ENCODE results near the gene HDAC4.

HDAC4 gene

GRCh38 chr2:239227661-239228371 is 173.0 kb downstream of the HDAC4 start:
- Histone ChIP-seq H3K4me1 (ENCODE audit: control insufficient read depth in 1 of 2, insufficient read depth in 2 of 2, low read length in 2 of 2) (peaks cover 6 to 10% of the 10 kb centered on the region in 2 experiments), H4K12ac (ENCODE audit: low read depth, low read length) (no peak overlapping the region), H3K79me2 (ENCODE audit: control insufficient read depth, insufficient read depth, low read length, poor library complexity) (no peaks in the 10 kb centered on the region), H3K18ac (ENCODE audit: low read length) (no peak overlapping the region), H4K91ac (ENCODE audit: low read depth, low read length) (no peak overlapping the region), H3K4me2 (ENCODE audit: low read length) (no peak overlapping the region), H3K36me3 (ENCODE audit: control insufficient read depth in 1 of 2, insufficient read depth in 2 of 2, low read length in 2 of 2) (no peaks in the 10 kb centered on the region), H2AFZ (ENCODE audit: insufficient read depth, low read length, poor library complexity) (no peak overlapping the region), H2BK12ac (ENCODE audit: low read length) (no peak overlapping the region), H3K14ac (ENCODE audit: low read length) (no peak overlapping the region), H3K9me3 (ENCODE audit: insufficient read depth, low read depth, low read length) (peaks cover 3% of the 10 kb centered on the region), H2BK5ac (ENCODE audit: low read depth, low read length, poor library complexity) (no peak overlapping the region), H3K23ac (ENCODE audit: low read length) (no peak overlapping the region), H3K27ac (ENCODE audit: low read depth, low read length) (no peak overlapping the region), H2BK120ac (ENCODE audit: insufficient read depth, low read length, poor library complexity) (no peak overlapping the region), H3K4ac (ENCODE audit: low read depth, low read length) (no peak overlapping the region), H3K9ac (ENCODE audit: low read length) (no peak overlapping the region), H3K4me3 (ENCODE audit: low read depth, low read length) (no peak overlapping the region), H2AK5ac (ENCODE audit: low read length) (no peak overlapping the region), H4K8ac (ENCODE audit: low read depth, low read length) (no peak overlapping the region), H3K27me3 (ENCODE audit: insufficient read depth, low read length) (no peaks in the 10 kb centered on the region), H3K79me1 (ENCODE audit: low read length) (no peaks in the 10 kb centered on the region)
- no peak for DNase-seq
- no CpG with 5 or more reads among the region's 14 CpGs for WGBS (ENCODE audit: extremely low coverage, insufficient coverage, insufficient read length)

GRCh38 chr2:239226677-239227581 is 173.9 kb downstream of the HDAC4 start:
- no peak overlapping the region for H4K12ac ChIP-seq (ENCODE audit: low read depth, low read length)

DNA sequence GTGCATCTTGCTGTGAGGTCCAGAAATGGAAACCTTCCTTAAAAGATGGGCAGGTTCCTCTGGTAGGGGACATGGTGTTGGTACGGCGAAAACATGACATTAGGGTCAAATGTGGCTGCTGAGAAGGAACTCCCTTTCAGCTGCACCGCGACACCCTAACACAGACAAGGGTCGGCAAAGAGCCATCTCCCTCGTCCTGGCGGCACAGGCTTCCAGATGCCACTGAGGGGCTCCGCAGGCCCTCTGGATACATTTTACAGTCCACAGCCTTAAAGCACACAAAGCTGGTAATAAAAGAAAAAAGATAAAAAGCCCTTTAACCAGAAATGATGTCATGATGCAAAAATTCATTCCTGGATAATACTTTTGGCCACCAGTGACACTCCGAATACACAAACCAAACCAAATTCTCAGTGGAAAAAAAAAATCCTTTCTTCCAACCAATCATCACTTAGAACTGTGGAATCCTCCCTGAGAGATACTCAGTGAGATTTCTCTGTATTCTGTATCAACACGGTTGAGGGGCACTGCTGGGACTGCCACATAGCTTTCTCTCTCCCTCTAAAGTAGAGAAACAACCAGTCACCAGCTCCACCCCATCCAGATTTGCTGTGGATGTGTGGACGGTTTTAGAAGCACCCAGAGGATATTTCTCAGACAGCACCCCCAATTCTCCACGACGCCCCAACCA is 174.8 kb downstream of the HDAC4 start:
- Histone ChIP-seq H4K8ac (ENCODE audit: low read depth, low read length) (no peak overlapping the region), H4K91ac (ENCODE audit: low read depth, low read length) (no peak overlapping the region), H3K36me3 (ENCODE audit: control insufficient read depth in 1 of 2, insufficient read depth in 2 of 2, low read length in 2 of 2) (no peaks in the 10 kb centered on the region), H3K4me2 (ENCODE audit: low read length) (no peak overlapping the region), H3K79me1 (ENCODE audit: low read length) (no peaks in the 10 kb centered on the region), H3K79me2 (ENCODE audit: control insufficient read depth, insufficient read depth, low read length, poor library complexity) (no peaks in the 10 kb centered on the region), H3K4me3 (ENCODE audit: low read depth, low read length) (no peak overlapping the region), H3K9ac (ENCODE audit: low read length) (peak overlapping the region; percentile 12), H3K27ac (ENCODE audit: low read depth, low read length) (no peak overlapping the region), H3K4ac (ENCODE audit: low read depth, low read length) (no peak overlapping the region), H3K4me1 (ENCODE audit: control insufficient read depth in 1 of 2, insufficient read depth in 2 of 2, low read length in 2 of 2) (peaks cover 8 to 10% of the 10 kb centered on the region in 2 experiments), H3K9me3 (ENCODE audit: insufficient read depth, low read depth, low read length) (peaks cover 3% of the 10 kb centered on the region), H3K14ac (ENCODE audit: low read length) (no peak overlapping the region), H2AK5ac (ENCODE audit: low read length) (no peak overlapping the region), H3K27me3 (ENCODE audit: insufficient read depth, low read length) (no peaks in the 10 kb centered on the region), H4K12ac (ENCODE audit: low read depth, low read length) (no peak overlapping the region), H2AFZ (ENCODE audit: insufficient read depth, low read length, poor library complexity) (no peak overlapping the region), H2BK120ac (ENCODE audit: insufficient read depth, low read length, poor library complexity) (no peak overlapping the region), H2BK12ac (ENCODE audit: low read length) (no peak overlapping the region), H2BK5ac (ENCODE audit: low read depth, low read length, poor library complexity) (no peak overlapping the region), H3K18ac (ENCODE audit: low read length) (no peak overlapping the region), H3K23ac (ENCODE audit: low read length) (no peak overlapping the region)
- no CpG with 5 or more reads among the region's 13 CpGs for WGBS (ENCODE audit: extremely low coverage, insufficient coverage, insufficient read length)
- DNase-seq = peak in 1 of 2 donors; percentile 26

More at GRCh38 chr2:239226677-239227581, 173.9 kb downstream of the HDAC4 start:
- Histone ChIP-seq H3K18ac (ENCODE audit: low read length) (no peak overlapping the region), H4K8ac (ENCODE audit: low read depth, low read length) (no peak overlapping the region), H3K4me3 (ENCODE audit: low read depth, low read length) (no peak overlapping the region), H3K4me1 (ENCODE audit: control insufficient read depth in 1 of 2, insufficient read depth in 2 of 2, low read length in 2 of 2) (peaks cover 7 to 10% of the 10 kb centered on the region in 2 experiments), H3K79me2 (ENCODE audit: control insufficient read depth, insufficient read depth, low read length, poor library complexity) (no peaks in the 10 kb centered on the region), H2BK12ac (ENCODE audit: low read length) (no peak overlapping the region), H3K9ac (ENCODE audit: low read length) (no peak overlapping the region), H3K14ac (ENCODE audit: low read length) (peak overlapping the region; percentile 22), H3K23ac (ENCODE audit: low read length) (no peak overlapping the region), H4K91ac (ENCODE audit: low read depth, low read length) (no peak overlapping the region), H2AK5ac (ENCODE audit: low read length) (no peak overlapping the region), H3K27ac (ENCODE audit: low read depth, low read length) (no peak overlapping the region), H3K4ac (ENCODE audit: low read depth, low read length) (no peak overlapping the region), H3K79me1 (ENCODE audit: low read length) (no peaks in the 10 kb centered on the region), H3K4me2 (ENCODE audit: low read length) (no peak overlapping the region), H3K36me3 (ENCODE audit: control insufficient read depth in 1 of 2, insufficient read depth in 2 of 2, low read length in 2 of 2) (no peaks in the 10 kb centered on the region), H2BK120ac (ENCODE audit: insufficient read depth, low read length, poor library complexity) (no peak overlapping the region), H2BK5ac (ENCODE audit: low read depth, low read length, poor library complexity) (no peak overlapping the region), H3K9me3 (ENCODE audit: insufficient read depth, low read depth, low read length) (peaks cover 3% of the 10 kb centered on the region), H2AFZ (ENCODE audit: insufficient read depth, low read length, poor library complexity) (no peak overlapping the region), H3K27me3 (ENCODE audit: insufficient read depth, low read length) (no peaks in the 10 kb centered on the region)
- no peak for DNase-seq
- no CpG with 5 or more reads among the region's 17 CpGs for WGBS (ENCODE audit: extremely low coverage, insufficient coverage, insufficient read length)

- DNase-seq = no peak
- Histone ChIP-seq H3K36me3 (ENCODE audit: control insufficient read depth in 1 of 2, insufficient read depth in 2 of 2, low read length in 2 of 2) (no peaks in the 10 kb centered on the region), H2BK12ac (ENCODE audit: low read length) (no peak overlapping the region), H3K79me2 (ENCODE audit: control insufficient read depth, insufficient read depth, low read length, poor library complexity) (no peaks in the 10 kb centered on the region), H3K18ac (ENCODE audit: low read length) (no peak overlapping the region), H4K8ac (ENCODE audit: low read depth, low read length) (no peak overlapping the region), H2AK5ac (ENCODE audit: low read length) (no peak overlapping the region), H3K4me1 (ENCODE audit: control insufficient read depth in 1 of 2, insufficient read depth in 2 of 2, low read length in 2 of 2) (peaks cover 4 to 10% of the 10 kb centered on the region in 2 experiments), H3K23ac (ENCODE audit: low read length) (no peak overlapping the region), H3K9me3 (ENCODE audit: insufficient read depth, low read depth, low read length) (peaks cover 3% of the 10 kb centered on the region), H3K9ac (ENCODE audit: low read length) (no peak overlapping the region), H3K4ac (ENCODE audit: low read depth, low read length) (no peak overlapping the region), H3K27me3 (ENCODE audit: insufficient read depth, low read length) (no peaks in the 10 kb centered on the region), H3K27ac (ENCODE audit: low read depth, low read length) (no peak overlapping the region), H4K12ac (ENCODE audit: low read depth, low read length) (no peak overlapping the region), H3K14ac (ENCODE audit: low read length) (no peak overlapping the region), H3K79me1 (ENCODE audit: low read length) (no peaks in the 10 kb centered on the region), H2AFZ (ENCODE audit: insufficient read depth, low read length, poor library complexity) (no peak overlapping the region), H4K91ac (ENCODE audit: low read depth, low read length) (no peak overlapping the region), H3K4me2 (ENCODE audit: low read length) (no peak overlapping the region), H3K4me3 (ENCODE audit: low read depth, low read length) (no peak overlapping the region), H2BK120ac (ENCODE audit: insufficient read depth, low read length, poor library complexity) (no peak overlapping the region), H2BK5ac (ENCODE audit: low read depth, low read length, poor library complexity) (no peak overlapping the region)
- no CpG with 5 or more reads among the region's 13 CpGs for WGBS (ENCODE audit: extremely low coverage, insufficient coverage, insufficient read length)
Measured at GRCh38 chr2:239225371-239225851, 175.4 kb downstream of the HDAC4 start.
